GM21619 (cell line): ENCODE results near the gene TMEM183A.
"Not testable (repeated sequence)": the region's sequence is repeated elsewhere in the genome, so short reads cannot be mapped to it uniquely, and the experiment has no call there.

Experiments used
- ATAC-seq: cut with Tn5 transposase; IDR thresholded peaks from one replicate; pipeline ENCODE4 v1.9.1; 2021; ENCODE audit not compliant: unreplicated experiment

Gene TMEM183A

DNA sequence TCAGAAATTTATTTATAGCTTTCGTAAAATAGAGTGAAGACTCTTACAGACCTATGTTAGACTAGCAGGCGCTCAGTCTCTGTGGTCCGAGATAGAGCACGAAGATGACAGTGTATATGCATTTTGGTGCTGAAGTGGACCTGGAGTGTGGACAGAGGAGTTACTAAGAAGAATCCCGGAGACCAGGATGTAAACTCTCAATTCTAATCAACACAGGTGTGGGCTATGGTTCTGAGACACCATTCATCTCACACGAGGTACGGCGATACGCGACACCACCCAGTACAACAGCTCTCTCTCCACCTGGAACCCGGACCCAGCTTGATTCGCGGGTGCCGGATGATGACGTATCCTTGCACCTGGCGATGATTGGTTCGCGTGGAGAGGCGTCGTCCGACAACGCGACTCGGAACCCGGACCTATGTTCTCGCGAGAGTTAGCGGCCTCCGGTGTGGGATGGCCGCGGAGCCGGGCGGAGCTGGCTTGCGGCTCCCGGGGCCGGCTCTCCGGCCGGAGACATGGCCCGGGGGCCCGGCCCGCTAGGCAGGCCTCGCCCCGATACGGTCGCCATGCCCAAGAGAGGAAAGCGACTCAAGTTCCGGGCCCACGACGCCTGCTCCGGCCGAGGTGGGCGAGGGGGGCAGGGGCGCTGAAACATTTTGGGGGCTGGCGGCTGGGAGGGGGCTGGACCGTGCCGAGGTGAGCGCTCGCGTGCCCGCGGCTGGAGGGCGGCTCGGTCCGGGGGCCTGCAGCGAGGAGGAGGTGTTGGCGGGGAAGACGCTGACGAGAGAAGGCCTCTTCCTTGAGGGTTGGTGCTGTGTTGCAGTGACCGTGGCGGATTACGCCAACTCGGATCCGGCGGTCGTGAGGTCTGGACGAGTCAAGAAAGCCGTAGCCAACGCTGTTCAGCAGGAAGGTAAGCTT lies at the start of gene TMEM183A:
Gene TMEM183A, plus strand, starts transcription at position 427 of the 924 bp plus-strand sequence. Its CDS starts 92 bp downstream, at position 519.
- ATAC-seq = peak; percentile 87

- peak; percentile 96 for ATAC-seq
These were observed 49.2 kb upstream of the TMEM183A start, which contains the start of gene ADIPOR1 for GRCh38 chr1:202957733-202958543. ADIPOR1 (minus strand) TSS chr1:202958312; CDS start chr1:202951070, 7,242 bp downstream.

DNA sequence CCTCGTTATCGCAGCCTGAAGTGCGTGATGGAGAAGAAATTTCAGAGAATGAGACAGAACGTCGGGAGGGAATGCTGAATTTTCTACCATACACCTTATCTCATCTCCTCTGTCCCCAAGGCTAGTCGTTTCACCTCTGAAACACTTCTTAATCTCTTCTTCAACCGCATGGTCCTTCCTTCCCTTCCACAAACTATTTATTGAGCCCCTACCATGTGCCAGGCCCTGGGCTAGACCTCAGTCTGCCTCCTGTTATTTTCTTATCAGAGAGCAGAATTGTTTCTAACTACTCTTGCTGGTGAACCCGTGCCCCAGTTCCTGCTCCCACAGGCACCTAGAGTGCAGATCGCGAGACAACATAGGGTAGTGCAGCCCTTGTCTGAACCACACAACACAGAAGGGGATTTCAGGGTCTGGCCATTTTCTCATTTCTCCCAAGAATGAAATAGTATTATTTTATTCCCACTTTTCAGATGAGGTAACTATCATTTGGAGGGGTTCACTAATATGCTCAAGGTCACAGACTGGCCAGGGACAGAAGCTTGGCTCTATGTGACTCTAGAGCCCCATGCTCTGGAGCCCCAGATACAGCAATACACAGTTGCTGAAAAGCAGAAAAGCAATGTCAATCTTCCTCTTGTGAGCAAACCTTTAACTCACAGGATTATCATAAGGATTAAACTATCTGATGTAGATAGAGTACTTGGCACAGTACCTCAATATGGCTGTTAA lies 48.5 kb upstream of the TMEM183A start:
- ATAC-seq = no peak

- no peak for ATAC-seq
These were observed 47.9 kb upstream of the TMEM183A start for GRCh38 chr1:202959276-202959620.

DNA sequence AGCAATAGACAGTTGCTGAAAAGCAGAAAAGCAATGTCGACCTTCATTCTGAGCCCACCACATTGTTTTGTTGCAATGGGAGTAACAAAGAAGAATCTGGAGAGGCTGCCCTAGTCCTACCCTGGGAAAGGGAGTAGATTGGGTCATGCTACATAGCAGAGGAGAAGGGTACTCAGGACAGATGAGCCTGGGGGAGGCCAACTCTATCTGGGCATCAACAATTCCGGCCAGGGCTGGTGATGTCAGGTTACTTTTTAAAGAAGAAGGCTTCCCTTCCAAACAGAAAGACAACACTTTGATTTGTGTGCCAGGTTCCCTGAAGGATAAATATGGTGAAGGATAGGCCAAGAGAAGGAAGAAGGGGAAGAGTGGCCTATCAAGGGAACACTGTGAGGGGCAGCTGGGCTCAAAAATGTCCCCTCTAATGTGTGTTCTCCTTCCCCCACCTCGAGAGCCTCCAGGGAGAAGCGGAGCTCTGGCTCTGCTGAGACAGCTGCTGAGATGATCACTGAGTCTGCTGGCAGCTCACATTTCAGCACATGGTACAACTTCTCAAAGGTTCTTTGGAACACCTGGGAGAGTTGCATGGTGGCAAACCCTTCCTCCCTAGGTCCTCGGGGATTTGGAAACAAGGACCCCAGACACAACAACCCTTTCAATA lies 45.8 kb upstream of the TMEM183A start:
- ATAC-seq = no peak

DNA sequence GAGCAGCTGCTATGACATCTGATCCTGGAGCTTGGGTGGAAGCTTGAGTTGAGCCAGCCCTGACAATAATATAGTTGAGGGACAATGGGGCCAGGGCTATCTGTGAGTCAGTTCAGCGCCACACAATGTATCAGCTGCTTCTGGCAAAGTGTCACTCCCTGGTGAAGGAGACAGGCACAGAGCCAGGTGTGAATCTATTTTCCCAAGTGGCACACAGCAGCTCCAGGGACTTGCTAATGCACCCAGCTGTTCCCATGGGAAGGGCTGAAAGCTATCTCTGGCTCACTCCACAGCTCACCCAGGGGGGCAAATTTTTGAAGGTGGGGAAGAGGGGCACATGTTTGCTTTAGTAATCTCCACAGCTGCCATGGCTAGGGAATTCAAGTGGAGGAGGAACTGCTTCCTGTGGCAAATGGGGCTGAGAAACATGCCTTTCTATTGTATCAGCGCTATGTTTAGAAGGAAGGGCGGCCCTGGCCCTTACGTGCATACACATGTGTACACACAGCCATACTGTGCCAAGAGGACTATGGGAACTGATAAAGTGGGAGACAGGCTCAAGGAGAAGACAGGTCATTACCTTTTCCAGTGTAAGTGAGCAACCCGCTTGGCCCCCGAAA lies 42.3 kb upstream of the TMEM183A start:
- no peak for ATAC-seq

GRCh38 chr1:202965422-202965821 lies 41.8 kb upstream of the TMEM183A start:
- ATAC-seq = no peak

GRCh38 chr1:202966006-202966898 lies 40.9 kb upstream of the TMEM183A start:
- ATAC-seq = no peak

GRCh38 chr1:202967684-202968281 lies 39.4 kb upstream of the TMEM183A start:
- peak; percentile 15 for ATAC-seq

DNA sequence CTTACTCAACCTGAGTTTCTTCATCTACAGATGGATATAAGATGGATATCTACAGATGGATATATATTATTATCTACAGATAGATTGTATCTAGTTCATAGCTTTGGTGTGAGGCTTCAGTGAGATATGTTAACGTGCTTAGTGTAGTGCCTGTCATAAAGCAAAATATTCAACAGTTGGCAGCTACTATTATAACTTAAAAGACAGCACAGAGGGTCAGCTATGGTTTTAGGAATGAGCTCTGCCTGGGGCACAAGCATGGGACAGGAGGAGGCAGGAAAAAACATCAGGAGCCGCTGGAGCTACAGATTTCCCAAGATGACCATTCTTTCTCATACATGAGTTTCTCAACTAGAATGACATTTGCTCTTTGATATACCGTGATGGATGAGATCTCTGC lies 38.8 kb upstream of the TMEM183A start:
- ATAC-seq = no peak

DNA sequence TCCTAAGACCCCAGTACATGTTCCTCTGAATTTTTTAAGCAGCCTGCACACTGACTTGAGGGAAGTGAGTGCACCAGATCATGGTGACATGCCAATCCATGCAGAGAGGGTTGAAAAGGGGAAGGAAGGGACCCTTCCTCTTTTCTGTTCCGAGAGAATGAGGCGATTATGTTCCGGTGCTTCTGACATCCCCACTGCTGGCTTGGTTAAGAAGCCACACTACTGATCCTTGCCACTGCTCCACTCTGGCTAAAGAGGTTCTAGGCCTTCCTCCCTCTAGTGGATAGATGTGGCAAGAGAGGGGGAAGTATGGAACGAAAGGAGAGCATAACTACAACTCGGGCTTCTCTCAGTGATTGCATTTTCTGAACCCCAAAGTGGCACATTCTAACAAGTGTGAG lies 38.3 kb upstream of the TMEM183A start:
- ATAC-seq = peak; percentile 53

DNA sequence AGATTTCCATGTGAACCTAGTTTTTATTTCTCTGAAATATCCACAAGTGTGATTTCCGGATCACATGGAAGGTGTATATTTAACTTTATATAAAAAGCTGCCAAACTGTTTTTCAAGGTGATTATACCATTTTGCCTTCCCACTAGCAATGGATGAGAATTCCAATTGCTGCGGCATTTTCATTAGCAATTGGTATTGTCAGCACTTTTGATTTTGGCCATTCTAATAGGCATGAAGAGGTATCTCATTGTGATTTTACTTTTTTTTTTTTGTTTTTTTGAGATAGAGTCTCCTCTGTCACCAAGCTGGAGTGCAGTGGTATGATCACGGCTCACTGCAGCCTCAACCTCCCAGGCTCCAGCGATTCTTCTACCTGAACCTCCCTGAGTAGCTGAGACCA lies 35.1 kb upstream of the TMEM183A start:
- ATAC-seq = no peak

- no peak for ATAC-seq
These were observed 32.3 kb upstream of the TMEM183A start for GRCh38 chr1:202974856-202975255.

DNA sequence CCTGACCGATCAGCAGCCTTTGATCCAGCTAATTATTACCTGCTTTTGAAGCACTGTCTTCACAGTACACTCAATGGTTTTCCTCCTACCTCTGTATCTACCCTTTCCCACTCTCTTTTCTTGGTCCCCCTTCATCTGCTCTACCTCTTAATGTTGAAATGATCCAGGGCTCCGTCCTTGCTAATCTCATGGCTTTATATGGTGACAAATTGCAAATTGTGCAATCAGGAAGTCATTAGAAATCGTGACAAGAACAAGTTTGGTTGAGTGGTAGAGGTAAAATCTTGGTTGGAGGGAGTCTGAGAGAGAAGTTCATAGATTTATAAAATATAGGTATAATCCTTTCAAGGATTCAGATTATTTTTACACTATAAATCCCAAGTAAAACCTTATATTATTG lies 30.5 kb upstream of the TMEM183A start:
- no peak for ATAC-seq

GRCh38 chr1:202979459-202979858 lies 27.7 kb upstream of the TMEM183A start:
- no peak for ATAC-seq

DNA sequence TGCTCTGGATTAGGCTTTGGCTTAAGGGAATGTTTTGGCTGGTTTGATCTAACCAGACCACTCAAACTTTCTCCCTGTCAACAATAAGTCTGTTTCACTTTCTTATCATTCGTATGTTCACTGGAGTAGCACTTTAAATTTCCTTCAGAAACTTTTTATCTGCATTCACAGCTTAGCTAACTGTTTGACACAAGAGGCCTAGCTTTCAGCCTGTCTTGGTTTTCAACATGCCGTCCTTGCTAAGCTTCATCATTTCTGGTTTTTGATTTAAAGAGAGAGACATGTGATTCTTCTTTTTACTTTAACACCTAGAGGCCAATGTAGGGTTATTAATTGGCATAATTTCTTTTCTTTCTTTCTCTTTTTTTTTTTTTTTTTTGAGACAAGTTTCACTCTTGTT lies 25.2 kb upstream of the TMEM183A start:
- ATAC-seq = no peak

DNA sequence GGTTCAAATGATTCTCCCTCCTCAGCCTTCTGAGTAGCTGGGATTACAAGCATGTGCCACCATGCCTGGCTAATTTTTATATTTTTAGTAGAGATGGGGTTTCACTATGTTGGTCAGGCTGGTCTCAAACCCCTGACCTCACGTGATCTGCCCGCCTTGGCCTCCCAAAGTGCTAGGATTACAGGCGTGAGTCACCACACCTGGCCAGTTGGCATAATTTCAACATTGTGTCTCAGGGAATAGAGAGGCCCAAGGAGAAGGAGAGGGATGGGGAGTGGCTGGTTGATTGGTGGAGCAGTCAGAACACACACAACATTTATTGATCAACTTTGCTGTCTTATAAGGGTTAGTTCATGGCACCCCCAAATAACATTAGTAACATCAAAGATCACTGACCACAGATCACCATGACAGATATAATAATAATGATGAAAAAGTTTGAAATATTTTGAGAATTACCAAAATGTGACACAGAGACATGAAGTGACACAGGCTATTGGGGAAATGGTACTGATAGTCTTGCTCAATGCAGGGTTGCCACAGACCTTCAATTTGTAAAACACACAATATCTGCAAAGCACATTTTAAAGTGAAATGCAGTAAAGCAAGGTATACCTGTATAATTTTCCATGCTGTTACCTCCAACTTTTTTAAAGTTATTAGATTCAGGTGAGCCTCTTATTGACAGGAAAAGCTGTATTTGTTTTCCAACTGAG lies 24.3 kb upstream of the TMEM183A start:
- ATAC-seq = no peak

DNA sequence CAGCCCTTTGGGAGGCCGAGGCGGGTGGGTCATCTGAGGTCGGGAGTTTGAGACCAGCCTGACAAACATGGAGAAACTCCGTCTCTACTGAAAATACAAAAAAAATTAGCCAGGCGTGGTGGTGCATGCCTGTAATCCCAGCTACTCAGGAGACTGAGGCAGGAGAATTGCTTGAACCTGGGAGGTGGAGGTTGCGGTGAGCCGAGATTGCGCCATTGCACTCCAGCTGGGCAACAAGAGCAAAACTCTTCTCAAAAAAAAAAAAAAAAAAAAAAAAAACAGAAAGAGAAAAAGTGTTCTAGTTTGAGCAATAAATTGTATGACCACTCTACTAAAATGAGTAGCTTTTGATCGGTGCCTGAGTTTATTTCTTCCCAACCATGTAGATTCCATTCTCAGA lies 21.1 kb upstream of the TMEM183A start:
- ATAC-seq = not testable (repeated sequence)
